Measurements from ENCODE around the gene ENDOU. TPM values are rescaled to one million over a fixed set of nuclear protein-coding genes. Genes with fewer than 3 reads are reported as not detected.

ENDOU gene
- total RNA-seq, 5 donors from 2014 or later (not counting 1 experiment from before 2014, with no cell fraction given), result not detected

DNA sequence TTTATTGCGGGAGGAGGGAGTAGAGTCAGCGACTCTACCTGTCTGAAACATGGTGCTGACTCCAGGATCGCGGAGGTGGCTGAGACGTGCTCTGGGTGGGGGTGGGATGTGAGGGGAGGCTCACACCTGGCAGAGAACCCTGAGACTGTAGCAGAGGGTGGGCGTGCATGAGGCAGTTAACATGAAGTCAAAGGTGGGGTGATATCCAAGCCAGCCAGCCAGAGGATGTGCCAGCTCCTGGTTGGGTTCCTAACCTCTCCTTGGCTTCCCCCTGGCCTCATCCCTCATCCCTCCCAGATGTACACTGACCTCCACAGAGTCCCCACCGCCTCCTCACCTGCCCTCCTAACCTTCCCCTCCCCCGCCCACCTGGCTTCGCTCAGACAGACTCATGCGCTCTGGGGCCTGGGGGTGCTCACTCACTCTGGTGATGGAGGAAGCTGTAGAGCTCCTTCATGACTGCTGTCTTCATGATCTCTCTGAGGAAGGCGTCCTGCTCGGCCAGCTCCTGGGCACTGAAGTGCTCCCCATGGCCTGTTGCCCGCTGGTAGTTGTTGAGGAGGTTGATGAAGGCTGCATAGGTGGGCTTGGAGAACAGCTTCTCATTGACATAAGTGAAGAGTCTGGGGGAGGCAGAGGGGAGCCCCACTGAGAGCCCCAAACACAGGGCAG, 9.3 kb downstream of the ENDOU start:
- no peak overlapping the region for H3K27ac ChIP-seq (ENCODE audit: low read length)
- peaks cover 6 to 24% of the 10 kb centered on the region in 2 experiments for H3K4me1 ChIP-seq (ENCODE audit: control insufficient read depth in 1 of 2, extremely low read depth in 1 of 2, insufficient read depth in 2 of 2, low read length in 2 of 2)
- ATAC-seq (replicated peaks in 1 of 4) (no peak), DNase-seq (no peak)
- POLR2A ChIA-PET, result interaction anchor here (0.6 to 0.7 kb wide), 2 partner anchors 49 to 145 kb away, joined by 3 read pairs; no protein-coding TSS in a partner anchor
- CTCF ChIA-PET, result interaction anchor here (0.5 to 2.4 kb wide), 14 partner anchors 26 to 684 kb away, joined by 3 to 16 read pairs (median 4); no protein-coding TSS in a partner anchor
- no peak overlapping the region for H3K4me3 ChIP-seq (ENCODE audit: control insufficient read depth in 1 of 2, extremely low read depth in 1 of 2, low read length in 1 of 2)
- Mint-ChIP-seq H3K36me3 (peaks cover 4% of the 10 kb centered on the region), H3K27me3 (no peaks in the 10 kb centered on the region), H3K27ac (peak overlapping the region in 1 of 2 donors; percentile 28), H3K4me3 (no peak overlapping the region), H3K4me1 (peaks cover 28 to 35% (median 31%) of the 10 kb centered on the region in 3 donors), H3K9me3 (no peaks in the 10 kb centered on the region)
- H3K9me3 ChIP-seq, result no peaks in the 10 kb centered on the region
- WGBS (ENCODE audit: insufficient coverage), result 80% methylated on average over 9 of the region's 13 CpGs
- no peaks in the 10 kb centered on the region for H3K27me3 ChIP-seq (replicated peaks in 1 of 2; ENCODE audit: control insufficient read depth in 2 of 2, extremely low read depth in 1 of 2, insufficient read depth in 2 of 2, low read length in 1 of 2)
- H3K36me3 ChIP-seq (ENCODE audit: control insufficient read depth in 2 of 2, extremely low read depth in 1 of 2, insufficient read depth in 1 of 2, low read length in 1 of 2), result peaks cover 0 to 2% of the 10 kb centered on the region in 2 donors

- H3K27me3 ChIP-seq (replicated peaks in 1 of 2; ENCODE audit: control insufficient read depth in 2 of 2, extremely low read depth in 1 of 2, insufficient read depth in 2 of 2, low read length in 1 of 2), result no peaks in the 10 kb centered on the region
- peaks cover 7 to 20% of the 10 kb centered on the region in 2 experiments for H3K4me1 ChIP-seq (ENCODE audit: control insufficient read depth in 1 of 2, extremely low read depth in 1 of 2, insufficient read depth in 2 of 2, low read length in 2 of 2)
- peaks cover 24 to 31% (median 27%) of the 10 kb centered on the region in 3 donors for H3K4me1 Mint-ChIP-seq
- H3K36me3 ChIP-seq (ENCODE audit: control insufficient read depth in 2 of 2, extremely low read depth in 1 of 2, insufficient read depth in 1 of 2, low read length in 1 of 2), result peaks cover 0 to 2% of the 10 kb centered on the region in 2 donors
- peak overlapping the region in 1 of 3 donors; percentile 7 for H3K4me3 Mint-ChIP-seq
- ATAC-seq (replicated peaks in 1 of 4) (peak; percentile 74 to 88 (median 82)), DNase-seq (peak; percentile 54 to 92 (median 76))
- peak overlapping the region; percentile 57 to 69 for H3K27ac Mint-ChIP-seq
- 42% methylated on average over 6 of the region's 10 CpGs for WGBS (ENCODE audit: insufficient coverage)
- H3K4me3 ChIP-seq (ENCODE audit: control insufficient read depth in 1 of 2, extremely low read depth in 1 of 2, low read length in 1 of 2), result no peak overlapping the region
- H3K9me3 Mint-ChIP-seq, result no peaks in the 10 kb centered on the region
- ChIA-PET POLR2A (interaction anchor here (0.6 to 0.7 kb wide), 2 partner anchors 50 to 146 kb away, joined by 3 read pairs; no protein-coding TSS in a partner anchor), CTCF (interaction anchor here (0.5 to 2.4 kb wide), 15 partner anchors 26 to 683 kb away, joined by 3 to 16 read pairs (median 4); no protein-coding TSS in a partner anchor)
- no peaks in the 10 kb centered on the region for H3K9me3 ChIP-seq
- peaks cover 4% of the 10 kb centered on the region for H3K36me3 Mint-ChIP-seq
- no peaks in the 10 kb centered on the region for H3K27me3 Mint-ChIP-seq
- no peak overlapping the region for H3K27ac ChIP-seq (ENCODE audit: low read length)
Observed at GRCh38 chr12:47715393-47715876, 9.9 kb downstream of the ENDOU start.

- CTCF ChIA-PET, result interaction anchor here (0.7 to 2.4 kb wide), 9 partner anchors 27 to 124 kb away, joined by 3 to 16 read pairs (median 7); no protein-coding TSS in a partner anchor
- no peaks in the 10 kb centered on the region for H3K27me3 ChIP-seq (replicated peaks in 1 of 2; ENCODE audit: control insufficient read depth in 2 of 2, extremely low read depth in 1 of 2, insufficient read depth in 2 of 2, low read length in 1 of 2)
- peaks cover 8 to 20% of the 10 kb centered on the region in 2 experiments for H3K4me1 ChIP-seq (ENCODE audit: control insufficient read depth in 1 of 2, extremely low read depth in 1 of 2, insufficient read depth in 2 of 2, low read length in 2 of 2)
- H3K4me3 Mint-ChIP-seq, result no peak overlapping the region
- no peaks in the 10 kb centered on the region for H3K27me3 Mint-ChIP-seq
- peaks cover 4% of the 10 kb centered on the region for H3K36me3 Mint-ChIP-seq
- WGBS (ENCODE audit: insufficient coverage), result 61% methylated on average over 5 of the region's 5 CpGs
- H3K9me3 Mint-ChIP-seq, result no peaks in the 10 kb centered on the region
- H3K27ac ChIP-seq (ENCODE audit: low read length), result no peak overlapping the region
- peaks cover 24 to 31% (median 27%) of the 10 kb centered on the region in 3 donors for H3K4me1 Mint-ChIP-seq
- peak in 1 of 4 experiments; percentile 10 for ATAC-seq (replicated peaks in 1 of 4)
- POLR2A ChIA-PET, result interaction anchor here in 1 of 2 donors (0.7 kb wide), 1 partner anchor 146 kb away, joined by 3 read pairs; no protein-coding TSS in a partner anchor
- no peaks in the 10 kb centered on the region for H3K9me3 ChIP-seq
- no peak for DNase-seq
- no peak overlapping the region for H3K4me3 ChIP-seq (ENCODE audit: control insufficient read depth in 1 of 2, extremely low read depth in 1 of 2, low read length in 1 of 2)
- H3K27ac Mint-ChIP-seq, result no peak overlapping the region
- peaks cover 0 to 2% of the 10 kb centered on the region in 2 donors for H3K36me3 ChIP-seq (ENCODE audit: control insufficient read depth in 2 of 2, extremely low read depth in 1 of 2, insufficient read depth in 1 of 2, low read length in 1 of 2)
Observed at GRCh38 chr12:47714826-47715386, 10.4 kb downstream of the ENDOU start.

- ChIA-PET CTCF (no interaction called here), POLR2A (no interaction called here)
- no peaks in the 10 kb centered on the region for H3K9me3 ChIP-seq
- H3K36me3 ChIP-seq (ENCODE audit: control insufficient read depth in 2 of 2, extremely low read depth in 1 of 2, insufficient read depth in 1 of 2, low read length in 1 of 2), result peaks cover 0 to 2% of the 10 kb centered on the region in 2 donors
- H3K27ac ChIP-seq (ENCODE audit: low read length), result no peak overlapping the region
- no peaks in the 10 kb centered on the region for H3K27me3 Mint-ChIP-seq
- no peak overlapping the region for H3K27ac Mint-ChIP-seq
- no peak overlapping the region for H3K4me3 ChIP-seq (ENCODE audit: control insufficient read depth in 1 of 2, extremely low read depth in 1 of 2, low read length in 1 of 2)
- 94% methylated on average over 4 of the region's 6 CpGs for whole genome bisulfite sequencing (ENCODE audit: insufficient coverage)
- DNase-seq (no peak), ATAC-seq (replicated peaks in 1 of 4) (no peak)
- peaks cover 26 to 41% (median 35%) of the 10 kb centered on the region in 3 donors for H3K4me1 Mint-ChIP-seq
- peaks cover 17 to 22% of the 10 kb centered on the region in 2 experiments for H3K4me1 ChIP-seq (ENCODE audit: control insufficient read depth in 1 of 2, extremely low read depth in 1 of 2, insufficient read depth in 2 of 2, low read length in 2 of 2)
- no peak overlapping the region for H3K4me3 Mint-ChIP-seq
- no peaks in the 10 kb centered on the region for H3K27me3 ChIP-seq (replicated peaks in 1 of 2; ENCODE audit: control insufficient read depth in 2 of 2, extremely low read depth in 1 of 2, insufficient read depth in 2 of 2, low read length in 1 of 2)
- H3K9me3 Mint-ChIP-seq, result no peaks in the 10 kb centered on the region
- no peaks in the 10 kb centered on the region for H3K36me3 Mint-ChIP-seq
Observed at GRCh38 chr12:47712171-47712570, 13.1 kb downstream of the ENDOU start.

GRCh38 chr12:47711448-47711847, 13.8 kb downstream of the ENDOU start:
- H3K9me3 Mint-ChIP-seq, result no peaks in the 10 kb centered on the region
- Histone ChIP-seq H3K36me3 (ENCODE audit: control insufficient read depth in 2 of 2, extremely low read depth in 1 of 2, insufficient read depth in 1 of 2, low read length in 1 of 2) (peaks cover 0 to 2% of the 10 kb centered on the region in 2 donors), H3K4me3 (ENCODE audit: control insufficient read depth in 1 of 2, extremely low read depth in 1 of 2, low read length in 1 of 2) (no peak overlapping the region), H3K4me1 (ENCODE audit: control insufficient read depth in 1 of 2, extremely low read depth in 1 of 2, insufficient read depth in 2 of 2, low read length in 2 of 2) (peaks cover 16 to 23% of the 10 kb centered on the region in 2 experiments), H3K27ac (ENCODE audit: low read length) (no peak overlapping the region), H3K9me3 (no peaks in the 10 kb centered on the region), H3K27me3 (replicated peaks in 1 of 2; ENCODE audit: control insufficient read depth in 2 of 2, extremely low read depth in 1 of 2, insufficient read depth in 2 of 2, low read length in 1 of 2) (no peaks in the 10 kb centered on the region)
- no peak overlapping the region for H3K4me3 Mint-ChIP-seq
- no peak overlapping the region for H3K27ac Mint-ChIP-seq
- no peaks in the 10 kb centered on the region for H3K27me3 Mint-ChIP-seq
- ATAC-seq (replicated peaks in 1 of 4), result no peak
- DNase-seq, result no peak
- WGBS (ENCODE audit: insufficient coverage), result 96% methylated on average over 5 of the region's 5 CpGs
- ChIA-PET POLR2A (no interaction called here), CTCF (interaction anchor here in 1 of 2 donors (1.1 to 1.3 kb wide), 2 partner anchors 55 to 68 kb away, joined by 3 to 5 read pairs; no protein-coding TSS in a partner anchor)
- H3K4me1 Mint-ChIP-seq, result peaks cover 27 to 41% (median 34%) of the 10 kb centered on the region in 3 donors
- H3K36me3 Mint-ChIP-seq, result no peaks in the 10 kb centered on the region

GRCh38 chr12:47710278-47710677, 15.0 kb downstream of the ENDOU start:
- Mint-ChIP-seq H3K4me3 (no peak overlapping the region), H3K27ac (no peak overlapping the region), H3K36me3 (no peaks in the 10 kb centered on the region), H3K4me1 (peaks cover 30 to 37% (median 32%) of the 10 kb centered on the region in 3 donors), H3K9me3 (no peaks in the 10 kb centered on the region), H3K27me3 (no peaks in the 10 kb centered on the region)
- H3K27ac ChIP-seq (ENCODE audit: low read length), result no peak overlapping the region
- ATAC-seq (replicated peaks in 1 of 4) (no peak), DNase-seq (no peak)
- CTCF ChIA-PET, result interaction anchor here in 1 of 2 donors (1.1 to 1.5 kb wide), 3 partner anchors 57 to 69 kb away, joined by 3 to 5 read pairs (median 3); no protein-coding TSS in a partner anchor
- no peak overlapping the region for H3K4me3 ChIP-seq (ENCODE audit: control insufficient read depth in 1 of 2, extremely low read depth in 1 of 2, low read length in 1 of 2)
- peaks cover 0 to 2% of the 10 kb centered on the region in 2 donors for H3K36me3 ChIP-seq (ENCODE audit: control insufficient read depth in 2 of 2, extremely low read depth in 1 of 2, insufficient read depth in 1 of 2, low read length in 1 of 2)
- H3K4me1 ChIP-seq (ENCODE audit: control insufficient read depth in 1 of 2, extremely low read depth in 1 of 2, insufficient read depth in 2 of 2, low read length in 2 of 2), result peaks cover 12 to 25% of the 10 kb centered on the region in 2 experiments
- H3K27me3 ChIP-seq (replicated peaks in 1 of 2; ENCODE audit: control insufficient read depth in 2 of 2, extremely low read depth in 1 of 2, insufficient read depth in 2 of 2, low read length in 1 of 2), result no peaks in the 10 kb centered on the region
- no peaks in the 10 kb centered on the region for H3K9me3 ChIP-seq
- POLR2A ChIA-PET, result no interaction called here

All from T-cell (primary cell).